GM23248 (cell line): ENCODE measurements around the gene CALHM2. TPM values are rescaled to one million over a fixed set of nuclear protein-coding genes. Genes with fewer than 3 reads are reported as not detected.
A peak's percentile ranks its signal among the peaks of the same experiment; 100 is the strongest.

Source experiments
- DNase-seq: peaks from one replicate; pipeline ENCODE4 v3.0.0-alpha.2; 2015
- H2AFZ ChIP-seq: fragments of 200-600 bp; sonication (generic); 2 replicates; pipeline ENCODE4 v1.6.1; 2016; ENCODE audit warnings: antibody characterized with exemption
- H3F3A ChIP-seq: fragments of 200-600 bp; sonication (generic); 2 replicates; pipeline ENCODE4 v1.6.1; 2016; ENCODE audit warnings: mild to moderate bottlenecking, antibody characterized with exemption, mixed run types; ENCODE audit not compliant: insufficient read depth
- H3K27ac ChIP-seq: fragments of 200-600 bp; sonication (generic); 2 replicates; pipeline ENCODE4 v1.5.1; 2016; ENCODE audit warnings: mild to moderate bottlenecking
- H3K27me3 ChIP-seq: fragments of 200-600 bp; sonication (generic); replicated peaks from 2 replicates; pipeline ENCODE4 v1.6.1; 2016; ENCODE audit warnings: mild to moderate bottlenecking; ENCODE audit not compliant: insufficient read depth
- H3K36me3 ChIP-seq: fragments of 200-600 bp; sonication (generic); 2 replicates; pipeline ENCODE4 v1.6.1; 2016; ENCODE audit warnings: low read depth, mild to moderate bottlenecking
- H3K4me1 ChIP-seq: fragments of 200-600 bp; sonication (generic); 2 replicates; pipeline ENCODE4 v1.6.1; 2016; ENCODE audit warnings: mild to moderate bottlenecking; ENCODE audit not compliant: insufficient read depth
- H3K4me2 ChIP-seq: fragments of 200-600 bp; sonication (generic); one replicate; pipeline ENCODE4 v1.6.1; 2016; ENCODE audit warnings: mild to moderate bottlenecking; ENCODE audit not compliant: unreplicated experiment
- H3K4me3 ChIP-seq: fragments of 200-600 bp; sonication (generic); 2 replicates; pipeline ENCODE4 v1.5.1; 2016; ENCODE audit warnings: mild to moderate bottlenecking
- H3K79me2 ChIP-seq: fragments of 200-600 bp; sonication (generic); 2 replicates; pipeline ENCODE4 v1.6.1; 2016; ENCODE audit warnings: mild to moderate bottlenecking; ENCODE audit not compliant: insufficient read depth
- H3K9ac ChIP-seq: fragments of 200-600 bp; sonication (generic); 2 replicates; pipeline ENCODE4 v1.6.1; 2016; ENCODE audit warnings: mild to moderate bottlenecking
- H3K9me2 ChIP-seq: fragments of 200-600 bp; sonication (generic); 2 replicates; pipeline ENCODE4 v1.6.1; 2016; ENCODE audit warnings: mixed run types, mild to moderate bottlenecking, moderate library complexity; ENCODE audit not compliant: insufficient read depth
- H3K9me3 ChIP-seq: fragments of 200-600 bp; sonication (generic); one replicate; pipeline ENCODE4 v1.6.1; 2017; ENCODE audit warnings: low read depth
- H4K20me1 ChIP-seq: fragments of 200-600 bp; sonication (generic); 2 replicates; pipeline ENCODE4 v1.6.0; 2016; ENCODE audit not compliant: insufficient read depth
- EZH2 ChIP-seq: fragments of 200-600 bp; sonication (generic); IDR thresholded peaks from 2 replicates; pipeline ENCODE4 v1.6.1; 2018; ENCODE audit warnings: antibody characterized with exemption, mild to moderate bottlenecking; ENCODE audit not compliant: insufficient read depth, poor library complexity, severe bottlenecking
- EZH2phosphoT487 ChIP-seq: fragments of 200-600 bp; sonication (generic); IDR thresholded peaks from 2 replicates; pipeline ENCODE4 v1.6.1; 2018; ENCODE audit warnings: antibody characterized with exemption, moderate library complexity, mild to moderate bottlenecking, low read depth; ENCODE audit not compliant: insufficient read depth
- WGBS, 2 experiments: methylation state at CpG; one replicate each; pipeline ENCODE4 v1.1.6; 2015 to 2017; ENCODE audit warnings: low lambda C conversion rate in 2 of 2, low coverage in 1 of 2; ENCODE audit errors: missing lambda C conversion rate in 2 of 2; 5-methylcytosine and 5-hydroxymethylcytosine counted together
- in situ Hi-C: fragments of 300-500 bp; cut with MboI; formaldehyde crosslinking; loops from 2 replicates; pipeline ENCODE4 v1.15.0; 2020
- polyA plus RNA-seq: library from polyadenylated mRNA; unstranded; fragments of >200 nt; fragmentation: Nextera tagmentation; extraction: Ambion mirVana; gene quantifications from 2 replicates; pipeline ENCODE4 v1.2.1, GENCODE V29; 2016
- total RNA-seq: library from RNA; depleted of rRNA; stranded (reverse); fragments of >200 nt; shearing (Covaris generic); gene quantifications from 2 replicates; pipeline ENCODE4 v1.2.3, GENCODE V29; 2014

Gene CALHM2
- total and polyA plus RNA-seq, 2 experiments from 2014 or later = 74.3 to 78.6 TPM

GRCh38 chr10:103455235-103455634 is 3.1 kb upstream of the CALHM2 start:
- no peak overlapping the region for H2AFZ ChIP-seq
- in situ Hi-C loops = no loop called here
- H3K4me3 ChIP-seq = no peak overlapping the region
- peaks cover 7% of the 10 kb centered on the region; the same call in 1 of the 2 replicates for H3F3A ChIP-seq
- no peaks in the 10 kb centered on the region for H3K9me3 ChIP-seq
- no peaks in the 10 kb centered on the region for H3K36me3 ChIP-seq
- H4K20me1 ChIP-seq = no peaks in the 10 kb centered on the region
- no peak for DNase-seq
- H3K4me1 ChIP-seq = peaks cover 13% of the 10 kb centered on the region
- H3K27me3 ChIP-seq = no peaks in the 10 kb centered on the region
- no peak overlapping the region for H3K4me2 ChIP-seq
- H3K9ac ChIP-seq = no peak overlapping the region
- no peak overlapping the region for H3K27ac ChIP-seq
- peaks cover 17% of the 10 kb centered on the region for H3K79me2 ChIP-seq
- no peaks in the 10 kb centered on the region for H3K9me2 ChIP-seq
- TF ChIP-seq EZH2 (no peak), EZH2phosphoT487 (no peak)
- 88 to 90% methylated on average over 19 to 25 of the region's 25 CpGs for WGBS, 2 experiments

DNA sequence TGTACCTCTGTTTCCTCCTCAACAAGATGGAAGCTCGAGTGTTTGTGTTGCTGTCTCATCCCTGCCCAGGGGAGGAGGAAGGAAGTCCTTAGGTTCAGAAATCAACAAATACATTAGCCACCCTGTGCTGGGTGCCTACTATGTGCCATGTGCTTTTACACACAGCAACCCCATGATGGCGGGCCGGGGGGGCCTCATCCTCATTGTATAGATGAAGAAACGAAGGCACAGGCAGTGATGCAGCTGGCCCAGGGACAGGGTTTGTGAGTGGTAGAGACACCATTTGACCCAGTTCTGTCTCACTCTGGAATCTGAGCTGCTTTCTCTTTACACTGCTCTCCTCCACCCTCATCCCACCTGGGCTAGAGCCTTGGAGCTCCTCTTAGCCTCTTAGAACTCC is 1.9 kb upstream of the CALHM2 start:
- in situ Hi-C loops = no loop called here

DNA sequence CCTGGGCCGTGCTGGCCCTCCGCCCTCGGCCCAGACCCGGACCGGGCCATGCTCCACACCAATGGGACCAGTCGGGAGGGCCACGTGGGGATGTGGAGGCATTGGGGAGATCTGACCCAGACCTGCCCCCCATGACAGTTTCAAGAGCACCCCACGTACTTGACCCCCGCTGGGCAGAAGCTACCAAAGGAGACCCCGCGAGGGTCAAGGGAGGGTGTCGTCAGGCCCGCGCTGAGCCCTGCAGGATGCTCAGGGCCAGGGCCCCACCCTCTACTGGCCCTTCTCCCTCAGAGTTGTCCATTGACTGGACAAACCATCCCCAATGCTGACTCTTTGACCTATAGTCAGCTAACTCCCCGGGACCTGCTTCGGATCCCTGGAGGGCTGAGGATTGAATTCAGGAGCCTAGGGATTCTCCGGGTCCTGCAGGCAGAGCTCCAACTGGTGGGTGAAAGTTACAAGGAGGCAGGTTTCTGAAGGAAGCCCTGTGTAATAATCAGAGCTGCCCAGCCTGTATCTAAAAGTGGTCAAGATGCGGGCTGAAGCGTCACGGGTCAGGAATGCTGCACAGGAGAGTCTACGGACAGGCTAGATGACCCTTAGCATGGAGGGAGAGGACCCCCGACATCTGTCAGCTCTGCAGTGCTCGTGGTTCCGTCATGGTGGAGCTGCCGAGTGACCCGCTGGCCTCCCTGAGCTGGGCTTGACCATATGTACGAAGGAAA is 498 bp upstream of the CALHM2 start:
- in situ Hi-C loops = no loop called here
- Histone ChIP-seq H2AFZ (peak overlapping the region; percentile 82), H3K27ac (peak overlapping the region; percentile 88), H3K4me3 (peak overlapping the region; percentile 90), H4K20me1 (no peaks in the 10 kb centered on the region), H3K4me1 (peaks cover 38% of the 10 kb centered on the region), H3K9ac (peak overlapping the region; percentile 92), H3K27me3 (no peaks in the 10 kb centered on the region), H3K79me2 (peaks cover 38% of the 10 kb centered on the region), H3F3A (peaks cover 32% of the 10 kb centered on the region), H3K9me3 (no peaks in the 10 kb centered on the region), H3K4me2 (peak overlapping the region; percentile 91), H3K36me3 (peaks cover 14% of the 10 kb centered on the region), H3K9me2 (no peaks in the 10 kb centered on the region)
- DNase-seq = peak; percentile 38
- 13 to 20% methylated on average over 20 to 23 of the region's 27 CpGs for WGBS, 2 experiments
- no peak for TF ChIP-seq EZH2
- TF ChIP-seq EZH2phosphoT487 = no peak

More for the DNA sequence above, 1.9 kb upstream of the CALHM2 start:
- 94 to 97% methylated on average over 4 of the region's 4 CpGs for WGBS, 2 experiments
- Histone ChIP-seq H3K9me3 (no peaks in the 10 kb centered on the region), H3F3A (peaks cover 18% of the 10 kb centered on the region), H3K9me2 (no peaks in the 10 kb centered on the region), H3K27ac (no peak overlapping the region), H2AFZ (no peak overlapping the region), H3K27me3 (no peaks in the 10 kb centered on the region), H3K4me3 (no peak overlapping the region), H3K79me2 (peaks cover 29% of the 10 kb centered on the region), H3K36me3 (peaks cover 5% of the 10 kb centered on the region; the same call in 1 of the 2 replicates), H3K4me2 (no peak overlapping the region), H3K4me1 (peaks cover 25% of the 10 kb centered on the region), H3K9ac (no peak overlapping the region), H4K20me1 (no peaks in the 10 kb centered on the region)
- TF ChIP-seq EZH2 (no peak), EZH2phosphoT487 (no peak)
- no peak for DNase-seq

- 1% methylated on average over 14 of the region's 14 CpGs for WGBS, 2 experiments
- H3K4me2 ChIP-seq = peak overlapping the region; percentile 91
- peaks cover 22% of the 10 kb centered on the region for H3K36me3 ChIP-seq
- H3K9me3 ChIP-seq = no peaks in the 10 kb centered on the region
- H3K79me2 ChIP-seq = peaks cover 51% of the 10 kb centered on the region
- H3K9ac ChIP-seq = peak overlapping the region; percentile 92
- no peaks in the 10 kb centered on the region for H4K20me1 ChIP-seq
- in situ Hi-C loops = no loop called here
- DNase-seq = peak; percentile 81
- no peaks in the 10 kb centered on the region for H3K27me3 ChIP-seq
- H2AFZ ChIP-seq = peak overlapping the region; percentile 82; the same call in 1 of the 2 replicates
- H3K27ac ChIP-seq = peak overlapping the region; percentile 88
- peaks cover 38% of the 10 kb centered on the region for H3F3A ChIP-seq
- peaks cover 47% of the 10 kb centered on the region for H3K4me1 ChIP-seq
- no peaks in the 10 kb centered on the region for H3K9me2 ChIP-seq
- TF ChIP-seq EZH2 (no peak), EZH2phosphoT487 (no peak)
- peak overlapping the region; percentile 90 for H3K4me3 ChIP-seq
These were observed 918 bp downstream of the CALHM2 start for GRCh38 chr10:103451091-103451813.
